Neuron (in vitro differentiated cells): ENCODE measurements around the gene OR51E2.

ENCODE experiments used
- H2AFZ ChIP-seq: one replicate; pipeline ENCODE4 v1.6.1; 2013; ENCODE audit warnings: low read depth, mild to moderate bottlenecking, inconsistent platforms, low read length, moderate library complexity
- H3K27me3 ChIP-seq: one replicate; pipeline ENCODE4 v1.6.1; 2013; ENCODE audit warnings: low read length; ENCODE audit not compliant: insufficient read depth
- H3K36me3 ChIP-seq: one replicate; pipeline ENCODE4 v1.6.1; 2013; ENCODE audit warnings: low read length; ENCODE audit not compliant: insufficient read depth
- H3K4me1 ChIP-seq: one replicate; pipeline ENCODE4 v1.6.1; 2013; ENCODE audit warnings: low read length; ENCODE audit not compliant: insufficient read depth
- H3K4me3 ChIP-seq: 2 replicates; pipeline ENCODE4 v1.5.1; 2013; ENCODE audit warnings: mild to moderate bottlenecking, low read length, moderate library complexity
- H3K9me3 ChIP-seq: one replicate; pipeline ENCODE4 v1.6.1; 2013; ENCODE audit warnings: low read length

OR51E2 gene

DNA sequence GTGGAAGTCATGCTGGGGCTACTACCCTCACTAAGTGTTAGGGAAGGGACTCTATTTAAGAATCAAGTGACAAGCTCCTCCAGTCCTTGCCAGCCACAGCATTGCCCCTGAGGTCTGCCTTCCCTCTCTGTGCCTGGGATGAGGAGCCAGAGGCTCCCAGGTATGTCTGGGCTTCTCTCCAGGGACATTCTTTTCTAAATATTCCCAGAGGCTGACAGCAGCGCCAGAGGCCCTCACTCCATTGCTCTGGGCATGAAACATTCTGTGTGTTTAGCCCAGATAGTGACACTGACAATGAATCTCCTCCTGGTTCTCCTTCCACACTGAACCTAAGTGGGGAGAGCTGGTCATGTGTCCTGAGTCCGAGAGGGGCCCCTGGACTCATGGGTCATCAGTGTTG is 51.7 kb downstream of the OR51E2 start:
- no peak overlapping the region for H2AFZ ChIP-seq
- H3K4me1 ChIP-seq: peaks cover 5% of the 10 kb centered on the region
- no peaks in the 10 kb centered on the region for H3K9me3 ChIP-seq
- no peak overlapping the region for H3K4me3 ChIP-seq
- H3K36me3 ChIP-seq: no peaks in the 10 kb centered on the region
- H3K27me3 ChIP-seq: peaks cover 2% of the 10 kb centered on the region

DNA sequence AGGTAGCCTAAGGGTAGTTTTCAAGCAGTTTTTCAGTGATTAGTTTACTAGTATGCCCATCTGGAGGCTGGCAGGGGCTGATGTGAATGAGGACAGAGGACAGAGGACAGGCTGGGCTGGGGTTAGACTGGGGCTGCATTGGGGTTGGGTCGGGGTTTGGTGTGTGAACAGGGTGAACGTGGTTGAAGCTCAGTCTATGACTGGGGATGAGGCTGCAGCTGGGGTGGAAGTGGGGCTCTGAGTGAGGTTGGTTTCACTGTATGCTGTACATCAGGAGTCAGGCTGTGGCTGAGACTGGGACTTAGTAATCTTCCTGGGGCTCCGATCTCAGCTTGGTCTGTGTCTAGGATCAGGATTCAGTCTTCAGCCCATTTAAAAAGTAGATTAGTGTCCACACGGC is 53.4 kb downstream of the OR51E2 start:
- Histone ChIP-seq H3K27me3 (peaks cover 2% of the 10 kb centered on the region), H3K9me3 (no peaks in the 10 kb centered on the region), H3K4me3 (no peak overlapping the region), H3K4me1 (peaks cover 5% of the 10 kb centered on the region), H3K36me3 (no peaks in the 10 kb centered on the region), H2AFZ (no peak overlapping the region)

DNA sequence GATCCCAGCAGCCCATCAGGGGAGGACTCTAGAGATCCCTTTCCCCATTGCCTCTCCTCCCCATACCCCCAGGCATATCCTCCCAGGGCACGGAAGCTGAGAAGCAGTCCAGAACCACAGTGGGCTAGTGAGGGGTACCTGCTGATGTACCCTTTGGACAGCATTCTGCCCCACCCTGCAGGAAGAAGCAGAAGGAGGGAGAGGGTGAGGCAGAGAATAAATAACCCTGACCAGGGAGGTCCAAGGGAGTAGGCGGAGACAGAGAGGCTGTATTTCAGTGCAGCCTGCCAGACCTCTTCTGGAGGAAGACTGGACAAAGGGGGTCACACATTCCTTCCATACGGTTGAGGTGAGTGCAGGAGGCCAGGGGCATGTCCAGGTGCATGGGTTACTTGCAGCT is 54.0 kb downstream of the OR51E2 start, which contains the start of gene OR51E1:
Gene OR51E1 (plus strand): TSS at position 301 of the 400 bp plus-strand sequence. CDS start 8,545 bp downstream, outside the sequence.
- Histone ChIP-seq H3K27me3 (peaks cover 2% of the 10 kb centered on the region), H3K4me3 (no peak within 1 kb of the TSS), H3K36me3 (no peaks in the 10 kb centered on the region), H3K4me1 (peaks cover 5% of the 10 kb centered on the region), H2AFZ (no peak within 1 kb of the TSS), H3K9me3 (no peaks in the 10 kb centered on the region)

DNA sequence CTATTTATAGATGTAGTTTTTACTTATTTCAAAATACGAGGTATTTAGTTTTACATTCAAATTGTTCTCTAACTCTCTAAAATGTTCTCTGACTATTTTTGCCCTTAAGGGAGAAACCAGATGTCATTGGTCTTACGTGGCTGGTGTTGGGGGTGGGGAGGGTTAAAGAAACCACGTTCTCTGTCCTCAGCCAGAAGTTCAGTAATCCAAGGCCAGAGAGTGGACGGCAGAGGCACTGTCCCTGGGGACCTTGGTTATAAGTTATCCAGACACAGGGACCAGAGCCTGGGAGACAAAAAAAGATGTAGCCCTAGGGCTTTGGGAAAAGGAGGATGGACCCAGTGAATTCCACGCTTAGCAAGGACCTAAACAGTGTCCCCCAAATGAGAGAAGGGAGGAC is 54.6 kb downstream of the OR51E2 start:
- Histone ChIP-seq H3K4me3 (no peak overlapping the region), H3K9me3 (no peaks in the 10 kb centered on the region), H3K36me3 (no peaks in the 10 kb centered on the region), H2AFZ (no peak overlapping the region), H3K27me3 (peaks cover 2% of the 10 kb centered on the region), H3K4me1 (peaks cover 5% of the 10 kb centered on the region)

DNA sequence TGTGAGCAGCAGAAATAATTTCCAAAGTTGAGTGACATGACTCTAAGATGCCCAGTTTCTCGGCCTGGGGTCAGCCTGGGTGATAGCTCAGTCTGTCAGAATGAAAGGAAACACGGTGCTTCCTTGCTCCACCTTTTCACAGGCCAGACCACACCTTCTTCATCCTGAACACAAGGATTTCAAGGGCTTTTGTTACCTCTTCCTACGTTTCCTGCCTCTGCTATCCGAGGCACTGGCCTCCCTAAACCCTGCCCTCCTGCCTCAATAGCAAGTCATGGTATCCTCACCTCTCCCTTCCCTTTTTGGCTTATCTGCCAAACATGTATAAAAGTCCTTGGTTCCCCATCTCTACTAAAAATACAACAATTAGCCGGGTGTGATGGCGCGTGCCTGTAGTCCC is 55.6 kb downstream of the OR51E2 start:
- H3K4me3 ChIP-seq: no peak overlapping the region
- H2AFZ ChIP-seq: no peak overlapping the region
- peaks cover 2% of the 10 kb centered on the region for H3K27me3 ChIP-seq
- H3K9me3 ChIP-seq: no peaks in the 10 kb centered on the region
- no peaks in the 10 kb centered on the region for H3K36me3 ChIP-seq
- peaks cover 5% of the 10 kb centered on the region for H3K4me1 ChIP-seq

DNA sequence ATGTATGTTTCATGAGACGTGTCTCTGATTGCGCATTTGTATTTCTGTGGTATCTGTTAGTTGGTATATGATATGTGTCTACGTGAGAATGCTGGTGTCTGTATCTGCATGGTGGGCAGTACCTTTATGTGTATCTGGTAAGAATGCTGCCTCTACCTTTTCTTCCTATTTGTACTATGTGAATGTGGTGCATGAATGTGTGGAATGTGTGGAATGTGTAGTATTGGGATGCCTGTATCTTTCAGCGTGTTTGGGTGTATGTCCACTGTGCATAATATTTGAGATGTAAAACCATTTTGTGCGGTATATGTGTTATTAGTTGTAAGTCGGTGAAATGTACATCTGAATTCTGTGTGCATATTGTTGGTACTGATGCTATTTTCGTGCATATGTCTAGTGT is 56.2 kb downstream of the OR51E2 start:
- H3K4me1 ChIP-seq: peaks cover 5% of the 10 kb centered on the region
- no peak overlapping the region for H2AFZ ChIP-seq
- peaks cover 2% of the 10 kb centered on the region for H3K27me3 ChIP-seq
- H3K9me3 ChIP-seq: no peaks in the 10 kb centered on the region
- no peaks in the 10 kb centered on the region for H3K36me3 ChIP-seq
- H3K4me3 ChIP-seq: no peak overlapping the region

DNA sequence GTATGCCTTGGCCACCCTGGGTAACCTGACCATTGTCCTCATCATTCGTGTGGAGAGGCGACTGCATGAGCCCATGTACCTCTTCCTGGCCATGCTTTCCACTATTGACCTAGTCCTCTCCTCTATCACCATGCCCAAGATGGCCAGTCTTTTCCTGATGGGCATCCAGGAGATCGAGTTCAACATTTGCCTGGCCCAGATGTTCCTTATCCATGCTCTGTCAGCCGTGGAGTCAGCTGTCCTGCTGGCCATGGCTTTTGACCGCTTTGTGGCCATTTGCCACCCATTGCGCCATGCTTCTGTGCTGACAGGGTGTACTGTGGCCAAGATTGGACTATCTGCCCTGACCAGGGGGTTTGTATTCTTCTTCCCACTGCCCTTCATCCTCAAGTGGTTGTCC is 57.7 kb downstream of the OR51E2 start:
- H3K27me3 ChIP-seq: peaks cover 2% of the 10 kb centered on the region

DNA sequence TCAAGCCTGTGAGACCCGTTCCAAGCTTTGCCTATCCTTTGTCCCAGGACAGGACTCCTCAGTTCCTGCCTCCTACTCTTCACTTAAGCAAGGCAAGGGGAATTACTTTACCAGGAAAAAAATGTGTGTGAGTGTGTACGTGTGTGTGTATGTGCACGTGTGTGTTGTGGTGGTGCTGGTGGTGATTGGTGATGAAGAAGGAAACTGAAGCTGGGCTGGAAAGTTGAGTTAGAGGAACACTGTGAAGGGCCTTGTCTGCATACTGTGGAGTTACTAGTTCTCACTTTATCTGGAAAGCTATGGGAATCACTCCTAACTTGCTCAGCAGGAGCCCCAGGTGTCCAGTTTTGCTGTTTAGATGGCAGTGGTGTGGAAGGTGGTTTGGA is 60.0 kb downstream of the OR51E2 start:
- Histone ChIP-seq H2AFZ (no peak overlapping the region), H3K9me3 (no peaks in the 10 kb centered on the region), H3K4me3 (no peak overlapping the region), H3K36me3 (no peaks in the 10 kb centered on the region), H3K4me1 (peaks cover 5% of the 10 kb centered on the region), H3K27me3 (no peaks in the 10 kb centered on the region)

More for the DNA sequence above, 57.7 kb downstream of the OR51E2 start:
- Histone ChIP-seq H3K36me3 (no peaks in the 10 kb centered on the region), H3K4me1 (peaks cover 5% of the 10 kb centered on the region), H3K4me3 (no peak overlapping the region), H2AFZ (no peak overlapping the region), H3K9me3 (no peaks in the 10 kb centered on the region)

DNA sequence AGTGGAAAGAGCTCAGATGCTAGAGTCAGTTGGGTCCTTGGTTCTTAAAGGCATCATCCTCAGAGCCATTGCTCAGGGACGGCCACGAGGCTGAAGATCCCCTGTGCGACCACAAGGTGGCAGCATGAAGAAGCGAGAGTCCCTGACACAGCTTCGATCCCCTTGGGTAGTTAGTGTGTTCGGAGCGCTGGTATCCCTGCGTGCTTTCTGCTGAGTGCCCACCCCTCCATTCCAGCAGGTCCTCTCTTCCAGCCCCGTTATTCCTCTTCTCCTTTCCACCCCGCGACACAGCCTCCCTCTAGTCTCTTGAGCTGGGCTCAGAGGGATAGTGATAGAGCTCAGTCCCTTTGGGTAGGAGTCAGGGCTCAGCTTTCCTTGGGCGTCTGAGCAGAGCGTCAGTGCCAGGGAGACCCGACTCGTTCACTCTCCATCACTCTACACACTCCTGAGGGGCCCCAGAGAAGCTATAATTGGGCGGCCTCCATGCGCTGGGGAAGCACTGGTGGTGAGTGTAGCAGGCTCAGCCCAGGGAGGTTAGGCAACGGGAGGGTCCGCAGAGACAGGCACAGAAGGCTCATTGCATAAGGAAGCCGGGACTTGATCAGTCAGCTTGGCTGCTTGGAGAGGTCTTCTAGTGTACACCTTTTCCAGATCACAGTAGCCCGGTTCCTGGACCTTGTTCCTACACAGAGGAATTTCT is 60.5 kb downstream of the OR51E2 start, which contains the start of gene OR51D1:
Gene OR51D1 (plus strand): TSS at position 516 of the 700 bp plus-strand sequence. CDS start 2,314 bp downstream, outside the sequence.
- H3K9me3 ChIP-seq: no peaks in the 10 kb centered on the region
- H2AFZ ChIP-seq: no peak within 1 kb of the TSS
- no peaks in the 10 kb centered on the region for H3K36me3 ChIP-seq
- no peak within 1 kb of the TSS for H3K4me3 ChIP-seq
- no peaks in the 10 kb centered on the region for H3K27me3 ChIP-seq
- H3K4me1 ChIP-seq: peaks cover 5% of the 10 kb centered on the region

DNA sequence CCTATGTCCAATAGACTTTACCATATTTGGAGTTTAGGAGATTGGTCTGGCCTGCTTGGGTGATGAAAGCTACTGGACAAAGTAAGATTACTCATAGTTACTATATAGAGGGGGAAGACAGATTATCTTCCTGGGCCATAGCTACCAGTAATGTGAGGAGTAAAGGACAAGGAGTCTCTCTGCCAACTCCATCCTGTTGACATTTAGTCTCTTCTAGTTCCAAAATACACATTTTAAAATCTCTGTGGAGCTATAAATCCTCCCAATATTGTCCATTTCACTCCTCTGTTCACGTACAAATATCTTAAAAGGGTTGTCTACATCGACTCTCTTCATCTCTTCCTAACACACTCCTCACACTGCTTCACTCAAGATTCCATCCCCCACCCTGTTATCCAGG is 61.5 kb downstream of the OR51E2 start:
- no peak overlapping the region for H3K4me3 ChIP-seq
- no peaks in the 10 kb centered on the region for H3K27me3 ChIP-seq
- H3K36me3 ChIP-seq: no peaks in the 10 kb centered on the region
- H2AFZ ChIP-seq: no peak overlapping the region
- H3K9me3 ChIP-seq: no peaks in the 10 kb centered on the region
- no peaks in the 10 kb centered on the region for H3K4me1 ChIP-seq
